HepG2 (cell line): ENCODE results near the gene IFNAR1. TPM values are rescaled to one million over a fixed set of nuclear protein-coding genes. Genes with fewer than 3 reads are reported as not detected.

Experiments used
- ATAC-seq: fragments of 200-7000 bp; cut with Tn5 transposase; 3 replicates; pipeline ENCODE4 v1.9.1; 2020; ENCODE audit warnings: mild to moderate bottlenecking, moderate library complexity
- BruUV-seq: library from RNA; stranded (reverse); fragments of 400-500 nt; replicated peaks from 2 replicates; lab custom pipeline; 2021; lab: Mats Ljungman, UMichigan
- CTCF ChIA-PET: fragments of 300-600 bp; formaldehyde crosslinking; extraction: SDS; loops from one replicate; lab custom pipeline; 2021; ENCODE audit warnings: low total read pairs, inconsistent platforms, low intra/inter-chr PET ratio; lab: Yijun Ruan, JAX
- POLR2A ChIA-PET: fragments of 350-600 bp; sonication (Branson Sonifier 250); formaldehyde crosslinking; loops from one replicate; lab custom pipeline; 2020; ENCODE audit warnings: antibody characterized with exemption, inconsistent platforms; lab: Yijun Ruan, JAX
- DNase-seq: peaks from one replicate; pipeline ENCODE4 v3.0.0-alpha.2; 2015; ENCODE audit warnings: low spot score
- FAIRE-seq: peaks from 3 replicates; lab custom pipeline; 2011; peaks lifted over from hg19 to GRCh38; lab: Jason Lieb, UNC
- H2AFZ ChIP-seq: one replicate; pipeline ENCODE4 v1.6.1; 2011; ENCODE audit warnings: low read length, inconsistent platforms
- H3K27ac ChIP-seq: fragments of 300-600 bp; 3 replicates; pipeline ENCODE4 v1.8.0; 2011; ENCODE audit warnings: mixed run types, mild to moderate bottlenecking, mixed read lengths, low read length, inconsistent platforms; ENCODE audit not compliant: insufficient read depth; ENCODE audit errors: extremely low read length
- H3K27me3 ChIP-seq, 2 experiments: fragments of 200-600 bp in 1 of 2; 2 replicates in 1 of 2; 3 replicates in 1 of 2; pipeline versions ENCODE4 v1.6.0 to v1.8.0; 2011; ENCODE audit warnings: low read length in 2 of 2, mild to moderate bottlenecking in 2 of 2, moderate library complexity in 2 of 2, inconsistent platforms in 1 of 2; ENCODE audit not compliant: insufficient read depth in 2 of 2, control insufficient read depth in 1 of 2
- H3K36me3 ChIP-seq, 2 experiments: fragments of 200-600 bp in 1 of 2; replicated peaks in 1 of 2; 2 replicates in 1 of 2; 3 replicates in 1 of 2; pipeline versions ENCODE4 v1.5.1 to v1.8.0; 2011; ENCODE audit warnings: low read length in 2 of 2, inconsistent platforms in 1 of 2; ENCODE audit not compliant: insufficient read depth in 2 of 2, control insufficient read depth in 1 of 2
- H3K4me1 ChIP-seq: 2 replicates; pipeline ENCODE4 v1.5.1; 2012; ENCODE audit warnings: low read length, inconsistent platforms; ENCODE audit not compliant: insufficient read depth
- H3K4me2 ChIP-seq: 2 replicates; pipeline ENCODE4 v1.6.0; 2011; ENCODE audit warnings: low read depth, low read length, inconsistent platforms
- H3K4me3 ChIP-seq, 3 experiments: fragments of 200-600 bp in 1 of 3; sonication (generic), shearing (Covaris generic) in 1 of 3; replicated peaks in 1 of 3; 2 replicates each; pipeline ENCODE4 v1.5.1; 2011 to 2016; ENCODE audit warnings: low read length in 3 of 3, inconsistent platforms in 2 of 3, low read depth in 2 of 3, mild to moderate bottlenecking in 2 of 3, control low read depth in 1 of 3, mixed read lengths in 1 of 3; ENCODE audit not compliant: insufficient read depth in 1 of 3
- H3K79me2 ChIP-seq: one replicate; pipeline ENCODE4 v1.6.1; 2011; ENCODE audit warnings: low read length, inconsistent platforms; ENCODE audit not compliant: insufficient read depth
- H3K9ac ChIP-seq: 2 replicates; pipeline ENCODE4 v1.6.0; 2011; ENCODE audit warnings: mild to moderate bottlenecking, low read depth, low read length, inconsistent platforms; ENCODE audit not compliant: insufficient read depth
- H3K9me3 ChIP-seq: 2 replicates; pipeline ENCODE4 v1.5.1; 2012; ENCODE audit warnings: mild to moderate bottlenecking, low read length
- H4K20me1 ChIP-seq: 2 replicates; pipeline ENCODE4 v1.6.0; 2011; ENCODE audit warnings: inconsistent platforms, mild to moderate bottlenecking, low read length, moderate library complexity; ENCODE audit not compliant: insufficient read depth
- ARNT2 ChIP-seq: sonication (generic); formaldehyde crosslinking; IDR thresholded peaks from 2 replicates; pipeline ENCODE4 v1.8.0; 2022; ENCODE audit warnings: mild to moderate bottlenecking, low read depth, missing genetic modification reagents, moderate library complexity
- ASH2L ChIP-seq: fragments of 300-600, 200-600 bp; sonication (generic); IDR thresholded peaks from 2 replicates; pipeline ENCODE4 v1.7.0; 2017; ENCODE audit warnings: low read depth, mild to moderate bottlenecking, moderate library complexity, mixed read lengths, low read length; ENCODE audit not compliant: insufficient read length
- FIP1L1 ChIP-seq: fragments of 200-400 bp; formaldehyde crosslinking; IDR thresholded peaks from 2 replicates; pipeline ENCODE4 v1.6.1; 2018; ENCODE audit warnings: low read depth, mild to moderate bottlenecking, low read length, moderate library complexity, borderline replicate concordance; ENCODE audit not compliant: insufficient read depth
- HNRNPK ChIP-seq: fragments of 200-400 bp; formaldehyde crosslinking; IDR thresholded peaks from 2 replicates; pipeline ENCODE4 v1.6.1; 2018; ENCODE audit warnings: low read length, low read depth, moderate library complexity, mild to moderate bottlenecking; ENCODE audit not compliant: poor library complexity, severe bottlenecking
- SRF ChIP-seq: IDR thresholded peaks from 2 replicates; pipeline ENCODE4 v1.6.1; 2011; ENCODE audit warnings: mild to moderate bottlenecking, low read depth, low read length, moderate library complexity
- YY1 ChIP-seq: IDR thresholded peaks from 2 replicates; pipeline ENCODE4 v1.6.1; 2011; ENCODE audit warnings: low read length, low read depth, moderate library complexity, mild to moderate bottlenecking; ENCODE audit not compliant: insufficient read depth, insufficient replicate concordance
- ZBTB3 ChIP-seq: sonication (generic); formaldehyde crosslinking; IDR thresholded peaks from 2 replicates; pipeline ENCODE4 v1.4.0; 2020; ENCODE audit warnings: low read depth, mild to moderate bottlenecking, moderate library complexity, missing genetic modification reagents, borderline replicate concordance
- ZNF510 ChIP-seq: sonication (generic); formaldehyde crosslinking; IDR thresholded peaks from 2 replicates; pipeline ENCODE4 v1.4.0; 2020; ENCODE audit warnings: low read depth, mild to moderate bottlenecking, missing genetic modification reagents
- ZNF563 ChIP-seq: sonication (generic); formaldehyde crosslinking; IDR thresholded peaks from 2 replicates; pipeline ENCODE4 v1.8.0; 2022; ENCODE audit warnings: mild to moderate bottlenecking, moderate library complexity, missing genetic modification reagents
- ZNF773 ChIP-seq: sonication (generic); formaldehyde crosslinking; IDR thresholded peaks from 2 replicates; pipeline ENCODE4 v1.4.0; 2020; ENCODE audit warnings: missing genetic modification reagents, borderline replicate concordance
- WGBS: methylation state at CpG from one replicate; pipeline ENCODE4 v1.1.6; 2017; ENCODE audit warnings: low lambda C conversion rate; 5-methylcytosine and 5-hydroxymethylcytosine counted together
- in situ Hi-C: cut with HindIII; loops from 2 replicates; pipeline ENCODE4 v1.10.0; 2017; ENCODE audit warnings: low pct_unique_long_range_greater_than_20kb; ENCODE audit not compliant: extremely low pct_ligation_motif_present
- intact Hi-C: fragments of 100-400 bp; cut with micrococcal nuclease; formaldehyde crosslinking; loops from one replicate; pipeline ENCODE4 v1.10.0; 2022; ENCODE audit not compliant: unreplicated experiment
- polyA plus RNA-seq, 8 experiments: library from polyadenylated mRNA; depleted of rRNA in 3 of 8; stranded (reverse) in 7 of 8; unstranded in 1 of 8; fragments of >200 nt; fragmentation: Illumina TruSeq in 4 of 8; extraction: Trizol in 4 of 8; gene quantifications; 2 replicates each; pipeline versions ENCODE4 v1.2.1 to v1.2.3, GENCODE V29; 2011 to 2016; ENCODE audit warnings: low read depth in 4 of 8, missing spikeins in 1 of 8, mixed read lengths in 1 of 8; ENCODE audit not compliant: insufficient read depth in 1 of 8
- total RNA-seq, 5 experiments: library from RNA; depleted of rRNA; stranded (reverse); fragments of >200 nt; fragmentation: Illumina TruSeq; extraction: Trizol; gene quantifications; 2 replicates each; pipeline ENCODE4 v1.2.3, GENCODE V29; 2016; ENCODE audit warnings: low read depth in 1 of 5
- TF ChIP-seq, protein P1 (sequence below): sonication (generic); formaldehyde crosslinking; IDR thresholded peaks from 2 replicates; pipeline ENCODE4 v1.4.0; 2020; ENCODE audit warnings: missing genetic modification reagents
- TF ChIP-seq, protein P2 (sequence below): IDR thresholded peaks from 2 replicates; pipeline ENCODE4 v1.6.1; 2012; ENCODE audit warnings: inconsistent platforms
- TF ChIP-seq, protein P3 (sequence below): sonication (generic); formaldehyde crosslinking; IDR thresholded peaks from 2 replicates; pipeline ENCODE4 v1.4.0; 2020; ENCODE audit warnings: missing genetic modification reagents
- TF ChIP-seq, protein P4 (sequence below): IDR thresholded peaks from 2 replicates; pipeline ENCODE4 v1.6.1; 2016; ENCODE audit warnings: missing compliant biosample characterization, missing genetic modification reagents, borderline replicate concordance

Gene IFNAR1
- total and polyA plus RNA-seq, 2 of the 13 experiments (the other 11 are each of a cell fraction or from before 2014, with no cell fraction given) = 6.7 to 9.3 TPM

DNA sequence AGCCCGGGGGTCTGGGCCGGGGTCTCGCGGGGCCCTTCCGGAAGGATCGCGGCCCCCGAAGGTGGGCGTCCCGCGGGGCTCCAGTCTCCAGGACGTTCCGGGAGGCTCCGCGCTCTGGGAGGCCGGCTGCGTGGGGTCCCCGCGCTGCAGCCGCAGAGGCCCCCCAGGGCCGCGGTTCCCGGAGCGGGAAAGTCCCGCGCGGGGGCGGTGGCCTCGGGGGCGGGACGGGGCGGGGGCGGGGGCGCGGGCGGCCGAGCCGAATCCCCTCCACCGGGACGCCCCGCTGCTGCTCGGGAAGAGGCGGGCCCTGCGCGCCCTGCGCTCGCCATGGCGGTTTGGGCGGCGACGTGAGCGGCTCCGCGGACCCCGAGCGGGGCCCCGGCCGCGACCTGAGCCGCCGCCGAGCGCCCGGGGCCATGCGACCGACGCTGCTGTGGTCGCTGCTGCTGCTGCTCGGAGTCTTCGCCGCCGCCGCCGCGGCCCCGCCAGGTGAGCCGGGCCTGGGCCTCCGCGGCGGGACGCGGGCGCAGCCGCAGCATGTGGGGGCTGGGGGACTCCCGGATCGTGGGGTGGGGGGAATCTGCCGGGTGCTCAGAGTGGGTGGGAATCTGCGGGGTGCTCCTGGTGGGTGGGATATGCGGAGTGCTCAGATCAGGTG is 78.5 kb downstream of the IFNAR1 start, which contains the start of gene IFNGR2:
Gene IFNGR2 (plus strand): TSS at position 286 of the 658 bp plus-strand sequence. CDS start 131 bp downstream, at position 417.
- BruUV-seq = no TSS peak
- Histone ChIP-seq H3K27ac (peak within 1 kb of the TSS; percentile 79), H3K4me1 (peaks cover 52% of the 10 kb centered on the region), H3K36me3 (peaks cover 0 to 8% of the 10 kb centered on the region in 2 experiments; a peak in 1 of 5 replicates), H4K20me1 (no peaks in the 10 kb centered on the region), H3K4me3 (peak within 1 kb of the TSS; percentile 85 to 97 (median 95)), H3K27me3 (no peaks in the 10 kb centered on the region; a peak in 1 of 5 replicates), H3K9ac (peak within 1 kb of the TSS; percentile 96), H3K4me2 (peak within 1 kb of the TSS; percentile 87), H3K79me2 (peaks cover 43% of the 10 kb centered on the region), H2AFZ (no peak within 1 kb of the TSS), H3K9me3 (no peaks in the 10 kb centered on the region)
- FAIRE-seq = no peak
- ChIA-PET CTCF (no interaction called here), POLR2A (interaction anchor here (0.9 to 3.2 kb wide), 8 partner anchors 10 to 88 kb away, joined by 5 to 29 read pairs (median 6); partner anchors contain the start of genes DNAJC28 and IFNAR1)
- WGBS = under 1% methylated on average over 23 of the region's 89 CpGs
- intact Hi-C loops (loop anchor here (5.0 kb wide), 1 partner anchor 41 kb away; no protein-coding TSS in a partner anchor), in situ Hi-C loops (no loop called here)
- ATAC-seq = peak; percentile 54
- no peak for DNase-seq
- peak; percentile 87 for TF ChIP-seq YY1
- no peak for TF ChIP-seq ZNF510 (CRISPR knock-in tag)
- TF ChIP-seq, protein P1, sequence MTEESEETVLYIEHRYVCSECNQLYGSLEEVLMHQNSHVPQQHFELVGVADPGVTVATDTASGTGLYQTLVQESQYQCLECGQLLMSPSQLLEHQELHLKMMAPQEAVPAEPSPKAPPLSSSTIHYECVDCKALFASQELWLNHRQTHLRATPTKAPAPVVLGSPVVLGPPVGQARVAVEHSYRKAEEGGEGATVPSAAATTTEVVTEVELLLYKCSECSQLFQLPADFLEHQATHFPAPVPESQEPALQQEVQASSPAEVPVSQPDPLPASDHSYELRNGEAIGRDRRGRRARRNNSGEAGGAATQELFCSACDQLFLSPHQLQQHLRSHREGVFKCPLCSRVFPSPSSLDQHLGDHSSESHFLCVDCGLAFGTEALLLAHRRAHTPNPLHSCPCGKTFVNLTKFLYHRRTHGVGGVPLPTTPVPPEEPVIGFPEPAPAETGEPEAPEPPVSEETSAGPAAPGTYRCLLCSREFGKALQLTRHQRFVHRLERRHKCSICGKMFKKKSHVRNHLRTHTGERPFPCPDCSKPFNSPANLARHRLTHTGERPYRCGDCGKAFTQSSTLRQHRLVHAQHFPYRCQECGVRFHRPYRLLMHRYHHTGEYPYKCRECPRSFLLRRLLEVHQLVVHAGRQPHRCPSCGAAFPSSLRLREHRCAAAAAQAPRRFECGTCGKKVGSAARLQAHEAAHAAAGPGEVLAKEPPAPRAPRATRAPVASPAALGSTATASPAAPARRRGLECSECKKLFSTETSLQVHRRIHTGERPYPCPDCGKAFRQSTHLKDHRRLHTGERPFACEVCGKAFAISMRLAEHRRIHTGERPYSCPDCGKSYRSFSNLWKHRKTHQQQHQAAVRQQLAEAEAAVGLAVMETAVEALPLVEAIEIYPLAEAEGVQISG = peak; percentile 19; the same call in 1 of the 2 replicates
- no peak for TF ChIP-seq SRF
- TF ChIP-seq ARNT2 (CRISPR knock-in tag) = peak; percentile 54; the same call in 1 of the 2 replicates
- TF ChIP-seq HNRNPK = peak; percentile 30
- TF ChIP-seq FIP1L1 = no peak
- TF ChIP-seq ZNF563 (CRISPR knock-in tag) = peak; percentile 48; the same call in 1 of the 2 replicates
- TF ChIP-seq, protein P2, sequence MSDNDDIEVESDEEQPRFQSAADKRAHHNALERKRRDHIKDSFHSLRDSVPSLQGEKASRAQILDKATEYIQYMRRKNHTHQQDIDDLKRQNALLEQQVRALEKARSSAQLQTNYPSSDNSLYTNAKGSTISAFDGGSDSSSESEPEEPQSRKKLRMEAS = peak; percentile 24; the same call in 1 of the 2 replicates
- no peak for TF ChIP-seq ASH2L
- TF ChIP-seq, protein P3, sequence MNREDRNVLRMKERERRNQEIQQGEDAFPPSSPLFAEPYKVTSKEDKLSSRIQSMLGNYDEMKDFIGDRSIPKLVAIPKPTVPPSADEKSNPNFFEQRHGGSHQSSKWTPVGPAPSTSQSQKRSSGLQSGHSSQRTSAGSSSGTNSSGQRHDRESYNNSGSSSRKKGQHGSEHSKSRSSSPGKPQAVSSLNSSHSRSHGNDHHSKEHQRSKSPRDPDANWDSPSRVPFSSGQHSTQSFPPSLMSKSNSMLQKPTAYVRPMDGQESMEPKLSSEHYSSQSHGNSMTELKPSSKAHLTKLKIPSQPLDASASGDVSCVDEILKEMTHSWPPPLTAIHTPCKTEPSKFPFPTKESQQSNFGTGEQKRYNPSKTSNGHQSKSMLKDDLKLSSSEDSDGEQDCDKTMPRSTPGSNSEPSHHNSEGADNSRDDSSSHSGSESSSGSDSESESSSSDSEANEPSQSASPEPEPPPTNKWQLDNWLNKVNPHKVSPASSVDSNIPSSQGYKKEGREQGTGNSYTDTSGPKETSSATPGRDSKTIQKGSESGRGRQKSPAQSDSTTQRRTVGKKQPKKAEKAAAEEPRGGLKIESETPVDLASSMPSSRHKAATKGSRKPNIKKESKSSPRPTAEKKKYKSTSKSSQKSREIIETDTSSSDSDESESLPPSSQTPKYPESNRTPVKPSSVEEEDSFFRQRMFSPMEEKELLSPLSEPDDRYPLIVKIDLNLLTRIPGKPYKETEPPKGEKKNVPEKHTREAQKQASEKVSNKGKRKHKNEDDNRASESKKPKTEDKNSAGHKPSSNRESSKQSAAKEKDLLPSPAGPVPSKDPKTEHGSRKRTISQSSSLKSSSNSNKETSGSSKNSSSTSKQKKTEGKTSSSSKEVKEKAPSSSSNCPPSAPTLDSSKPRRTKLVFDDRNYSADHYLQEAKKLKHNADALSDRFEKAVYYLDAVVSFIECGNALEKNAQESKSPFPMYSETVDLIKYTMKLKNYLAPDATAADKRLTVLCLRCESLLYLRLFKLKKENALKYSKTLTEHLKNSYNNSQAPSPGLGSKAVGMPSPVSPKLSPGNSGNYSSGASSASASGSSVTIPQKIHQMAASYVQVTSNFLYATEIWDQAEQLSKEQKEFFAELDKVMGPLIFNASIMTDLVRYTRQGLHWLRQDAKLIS = no peak
- TF ChIP-seq, protein P4, sequence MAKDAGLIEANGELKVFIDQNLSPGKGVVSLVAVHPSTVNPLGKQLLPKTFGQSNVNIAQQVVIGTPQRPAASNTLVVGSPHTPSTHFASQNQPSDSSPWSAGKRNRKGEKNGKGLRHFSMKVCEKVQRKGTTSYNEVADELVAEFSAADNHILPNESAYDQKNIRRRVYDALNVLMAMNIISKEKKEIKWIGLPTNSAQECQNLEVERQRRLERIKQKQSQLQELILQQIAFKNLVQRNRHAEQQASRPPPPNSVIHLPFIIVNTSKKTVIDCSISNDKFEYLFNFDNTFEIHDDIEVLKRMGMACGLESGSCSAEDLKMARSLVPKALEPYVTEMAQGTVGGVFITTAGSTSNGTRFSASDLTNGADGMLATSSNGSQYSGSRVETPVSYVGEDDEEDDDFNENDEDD = peak; percentile 36; the same call in 1 of the 2 replicates
- TF ChIP-seq ZBTB3 (CRISPR knock-in tag) = no peak
- TF ChIP-seq ZNF773 (CRISPR knock-in tag) = peak; percentile 38; the same call in 1 of the 2 replicates
